Measurements from ENCODE around the gene KRTAP29-1.

Gene KRTAP29-1

GRCh38 chr17:41328207-41328606, 25.6 kb upstream of the KRTAP29-1 start:
- H3K4me1 ChIP-seq (ENCODE audit: control insufficient read depth in 1 of 2, insufficient read depth in 2 of 2, low read length in 2 of 2): no peaks in the 10 kb centered on the region
- H3K9me3 ChIP-seq (ENCODE audit: control insufficient read depth in 1 of 2, low read length in 2 of 2): no peaks in the 10 kb centered on the region
- H3K9ac ChIP-seq (ENCODE audit: low read depth in 1 of 2, low read length in 2 of 2): no peak overlapping the region
- H3K27me3 ChIP-seq (ENCODE audit: control insufficient read depth in 1 of 2, insufficient read depth in 2 of 2, low read length in 2 of 2): peaks cover 0 to 3% of the 10 kb centered on the region in 2 donors
- H3K4me3 ChIP-seq (ENCODE audit: low read depth in 1 of 2, low read length in 2 of 2): no peak overlapping the region
- no peak overlapping the region for H3K27ac ChIP-seq (ENCODE audit: low read depth, low read length)
- H3K36me3 ChIP-seq (ENCODE audit: control insufficient read depth in 1 of 2, insufficient read depth in 2 of 2, low read length in 2 of 2): no peaks in the 10 kb centered on the region

GRCh38 chr17:41327411-41328120, 24.9 kb upstream of the KRTAP29-1 start:
- peaks cover 0 to 3% of the 10 kb centered on the region in 2 donors for H3K27me3 ChIP-seq (ENCODE audit: control insufficient read depth in 1 of 2, insufficient read depth in 2 of 2, low read length in 2 of 2)
- no peaks in the 10 kb centered on the region for H3K36me3 ChIP-seq (ENCODE audit: control insufficient read depth in 1 of 2, insufficient read depth in 2 of 2, low read length in 2 of 2)
- H3K4me1 ChIP-seq (ENCODE audit: control insufficient read depth in 1 of 2, insufficient read depth in 2 of 2, low read length in 2 of 2): no peaks in the 10 kb centered on the region
- no peak overlapping the region for H3K9ac ChIP-seq (ENCODE audit: low read depth in 1 of 2, low read length in 2 of 2)
- H3K9me3 ChIP-seq (ENCODE audit: control insufficient read depth in 1 of 2, low read length in 2 of 2): no peaks in the 10 kb centered on the region
- no peak overlapping the region for H3K4me3 ChIP-seq (ENCODE audit: low read depth in 1 of 2, low read length in 2 of 2)
- H3K27ac ChIP-seq (ENCODE audit: low read depth, low read length): no peak overlapping the region

GRCh38 chr17:41326173-41327145, 23.8 kb upstream of the KRTAP29-1 start:
- Histone ChIP-seq H3K27me3 (ENCODE audit: control insufficient read depth in 1 of 2, insufficient read depth in 2 of 2, low read length in 2 of 2) (peaks cover 0 to 3% of the 10 kb centered on the region in 2 donors), H3K4me1 (ENCODE audit: control insufficient read depth in 1 of 2, insufficient read depth in 2 of 2, low read length in 2 of 2) (no peaks in the 10 kb centered on the region), H3K27ac (ENCODE audit: low read depth, low read length) (no peak overlapping the region), H3K9ac (ENCODE audit: low read depth in 1 of 2, low read length in 2 of 2) (no peak overlapping the region), H3K4me3 (ENCODE audit: low read depth in 1 of 2, low read length in 2 of 2) (no peak overlapping the region), H3K36me3 (ENCODE audit: control insufficient read depth in 1 of 2, insufficient read depth in 2 of 2, low read length in 2 of 2) (no peaks in the 10 kb centered on the region), H3K9me3 (ENCODE audit: control insufficient read depth in 1 of 2, low read length in 2 of 2) (no peaks in the 10 kb centered on the region)

- Histone ChIP-seq H3K36me3 (ENCODE audit: control insufficient read depth in 1 of 2, insufficient read depth in 2 of 2, low read length in 2 of 2) (no peaks in the 10 kb centered on the region), H3K27ac (ENCODE audit: low read depth, low read length) (no peak overlapping the region), H3K9me3 (ENCODE audit: control insufficient read depth in 1 of 2, low read length in 2 of 2) (no peaks in the 10 kb centered on the region), H3K4me1 (ENCODE audit: control insufficient read depth in 1 of 2, insufficient read depth in 2 of 2, low read length in 2 of 2) (no peaks in the 10 kb centered on the region), H3K4me3 (ENCODE audit: low read depth in 1 of 2, low read length in 2 of 2) (no peak overlapping the region), H3K27me3 (ENCODE audit: control insufficient read depth in 1 of 2, insufficient read depth in 2 of 2, low read length in 2 of 2) (no peaks in the 10 kb centered on the region), H3K9ac (ENCODE audit: low read depth in 1 of 2, low read length in 2 of 2) (no peak overlapping the region)
Measured at GRCh38 chr17:41325611-41326010, 23.0 kb upstream of the KRTAP29-1 start.

GRCh38 chr17:41325126-41325525, 22.5 kb upstream of the KRTAP29-1 start:
- no peaks in the 10 kb centered on the region for H3K9me3 ChIP-seq (ENCODE audit: control insufficient read depth in 1 of 2, low read length in 2 of 2)
- no peak overlapping the region for H3K27ac ChIP-seq (ENCODE audit: low read depth, low read length)
- no peak overlapping the region for H3K9ac ChIP-seq (ENCODE audit: low read depth in 1 of 2, low read length in 2 of 2)
- H3K36me3 ChIP-seq (ENCODE audit: control insufficient read depth in 1 of 2, insufficient read depth in 2 of 2, low read length in 2 of 2): no peaks in the 10 kb centered on the region
- no peaks in the 10 kb centered on the region for H3K27me3 ChIP-seq (ENCODE audit: control insufficient read depth in 1 of 2, insufficient read depth in 2 of 2, low read length in 2 of 2)
- no peak overlapping the region for H3K4me3 ChIP-seq (ENCODE audit: low read depth in 1 of 2, low read length in 2 of 2)
- no peaks in the 10 kb centered on the region for H3K4me1 ChIP-seq (ENCODE audit: control insufficient read depth in 1 of 2, insufficient read depth in 2 of 2, low read length in 2 of 2)

- no peak overlapping the region for H3K4me3 ChIP-seq (ENCODE audit: low read depth in 1 of 2, low read length in 2 of 2)
- no peaks in the 10 kb centered on the region for H3K27me3 ChIP-seq (ENCODE audit: control insufficient read depth in 1 of 2, insufficient read depth in 2 of 2, low read length in 2 of 2)
- no peak overlapping the region for H3K27ac ChIP-seq (ENCODE audit: low read depth, low read length)
- H3K4me1 ChIP-seq (ENCODE audit: control insufficient read depth in 1 of 2, insufficient read depth in 2 of 2, low read length in 2 of 2): no peaks in the 10 kb centered on the region
- no peaks in the 10 kb centered on the region for H3K36me3 ChIP-seq (ENCODE audit: control insufficient read depth in 1 of 2, insufficient read depth in 2 of 2, low read length in 2 of 2)
- H3K9me3 ChIP-seq (ENCODE audit: control insufficient read depth in 1 of 2, low read length in 2 of 2): peaks cover 0 to 2% of the 10 kb centered on the region in 2 donors
- H3K9ac ChIP-seq (ENCODE audit: low read depth in 1 of 2, low read length in 2 of 2): no peak overlapping the region
Measured at GRCh38 chr17:41324180-41325075, 21.8 kb upstream of the KRTAP29-1 start.

- no peak overlapping the region for H3K27ac ChIP-seq (ENCODE audit: low read depth, low read length)
Measured at GRCh38 chr17:41322903-41323895, 20.5 kb upstream of the KRTAP29-1 start.

GRCh38 chr17:41322094-41322902, 19.6 kb upstream of the KRTAP29-1 start:
- no peaks in the 10 kb centered on the region for H3K36me3 ChIP-seq (ENCODE audit: control insufficient read depth in 1 of 2, insufficient read depth in 2 of 2, low read length in 2 of 2)
- no peak overlapping the region for H3K27ac ChIP-seq (ENCODE audit: low read depth, low read length)
- H3K27me3 ChIP-seq (ENCODE audit: control insufficient read depth in 1 of 2, insufficient read depth in 2 of 2, low read length in 2 of 2): no peaks in the 10 kb centered on the region
- H3K4me3 ChIP-seq (ENCODE audit: low read depth in 1 of 2, low read length in 2 of 2): no peak overlapping the region
- H3K4me1 ChIP-seq (ENCODE audit: control insufficient read depth in 1 of 2, insufficient read depth in 2 of 2, low read length in 2 of 2): no peaks in the 10 kb centered on the region
- peaks cover 0 to 2% of the 10 kb centered on the region in 2 donors for H3K9me3 ChIP-seq (ENCODE audit: control insufficient read depth in 1 of 2, low read length in 2 of 2)
- H3K9ac ChIP-seq (ENCODE audit: low read depth in 1 of 2, low read length in 2 of 2): no peak overlapping the region

More at GRCh38 chr17:41322903-41323895, 20.5 kb upstream of the KRTAP29-1 start:
- no peak overlapping the region for H3K4me3 ChIP-seq (ENCODE audit: low read depth in 1 of 2, low read length in 2 of 2)
- no peaks in the 10 kb centered on the region for H3K4me1 ChIP-seq (ENCODE audit: control insufficient read depth in 1 of 2, insufficient read depth in 2 of 2, low read length in 2 of 2)
- H3K9ac ChIP-seq (ENCODE audit: low read depth in 1 of 2, low read length in 2 of 2): no peak overlapping the region
- no peaks in the 10 kb centered on the region for H3K36me3 ChIP-seq (ENCODE audit: control insufficient read depth in 1 of 2, insufficient read depth in 2 of 2, low read length in 2 of 2)
- peaks cover 0 to 2% of the 10 kb centered on the region in 2 donors for H3K9me3 ChIP-seq (ENCODE audit: control insufficient read depth in 1 of 2, low read length in 2 of 2)
- no peaks in the 10 kb centered on the region for H3K27me3 ChIP-seq (ENCODE audit: control insufficient read depth in 1 of 2, insufficient read depth in 2 of 2, low read length in 2 of 2)

All from duodenal mucosa (tissue), 2 donors.